C1 segment of cervical spinal cord (tissue), 14 donors: ENCODE data around the gene AGAP1.
A peak's percentile ranks its signal among the peaks of the same experiment; 100 is the strongest.

Experiments used
- DNase-seq, 14 donors: peaks; one replicate each; lab custom pipeline; 2025; lab: John Stamatoyannopoulos, UW

The AGAP1 gene

DNA sequence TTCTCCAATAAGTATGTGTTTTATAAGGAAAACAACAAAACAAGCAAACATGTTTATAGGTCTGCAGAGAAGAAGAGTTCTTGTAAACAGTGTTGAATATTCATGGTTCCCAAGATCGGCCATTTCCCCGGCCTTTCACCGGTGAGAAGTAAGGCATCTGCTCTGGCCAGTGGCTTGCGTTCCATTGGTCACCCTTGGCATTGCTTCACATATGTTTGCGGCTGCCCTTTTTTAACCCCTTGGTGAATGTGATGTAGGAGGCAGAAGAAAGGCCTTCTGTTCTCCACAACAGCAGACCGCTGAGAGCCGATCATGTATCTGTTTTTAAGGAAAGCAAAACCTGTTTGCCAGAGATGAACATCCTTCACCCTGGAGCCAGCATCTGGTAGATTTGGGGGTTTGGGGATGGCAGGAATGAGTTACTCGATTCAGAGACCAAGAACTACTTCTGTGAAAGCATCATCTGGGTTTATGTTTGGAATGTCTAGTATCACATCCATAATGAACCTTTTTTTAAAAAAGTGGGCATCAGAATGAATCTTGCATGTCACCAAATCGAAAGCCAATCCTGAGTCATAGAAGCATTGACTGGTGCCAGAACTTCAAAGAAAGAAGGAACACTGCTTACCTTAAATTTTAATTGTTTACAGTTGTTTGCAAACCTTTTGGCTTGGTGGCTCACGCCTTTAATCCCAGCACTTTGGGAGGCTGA is 112.3 kb downstream of the AGAP1 start:
- DNase-seq, result peak in 1 of 14 donors; percentile 46

DNA sequence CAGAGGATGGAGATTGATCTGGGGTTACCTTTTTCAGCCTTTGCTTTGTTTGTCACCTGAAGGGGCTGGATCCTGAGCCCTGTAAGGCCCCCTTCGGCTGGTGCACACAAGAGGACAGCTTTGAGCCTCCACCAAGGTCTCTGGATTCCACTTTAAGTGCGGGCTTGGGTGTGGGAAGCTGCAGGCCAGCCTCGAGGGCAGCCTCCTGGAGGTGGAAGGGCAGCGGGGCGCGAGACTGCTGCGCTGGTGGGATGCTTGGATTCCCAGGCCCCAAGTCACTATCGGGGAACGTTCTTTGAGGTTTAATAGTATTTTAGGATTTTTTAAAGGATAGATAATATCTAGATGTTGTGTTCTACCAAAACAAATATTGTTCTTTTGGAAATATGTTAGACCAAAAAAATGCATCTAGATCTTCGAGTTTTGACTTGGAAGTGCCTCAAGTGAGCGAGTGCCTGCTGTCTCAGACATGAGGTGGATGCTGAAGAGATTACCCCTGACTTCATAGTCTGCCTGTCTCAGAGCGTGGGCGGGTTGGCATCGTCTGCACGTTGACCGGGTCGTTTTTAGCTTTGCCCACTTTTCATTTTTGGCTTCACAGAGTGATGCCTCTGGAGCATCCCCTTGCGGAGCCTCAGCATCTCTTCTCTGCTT is 113.8 kb downstream of the AGAP1 start:
- DNase-seq, result no peak

DNA sequence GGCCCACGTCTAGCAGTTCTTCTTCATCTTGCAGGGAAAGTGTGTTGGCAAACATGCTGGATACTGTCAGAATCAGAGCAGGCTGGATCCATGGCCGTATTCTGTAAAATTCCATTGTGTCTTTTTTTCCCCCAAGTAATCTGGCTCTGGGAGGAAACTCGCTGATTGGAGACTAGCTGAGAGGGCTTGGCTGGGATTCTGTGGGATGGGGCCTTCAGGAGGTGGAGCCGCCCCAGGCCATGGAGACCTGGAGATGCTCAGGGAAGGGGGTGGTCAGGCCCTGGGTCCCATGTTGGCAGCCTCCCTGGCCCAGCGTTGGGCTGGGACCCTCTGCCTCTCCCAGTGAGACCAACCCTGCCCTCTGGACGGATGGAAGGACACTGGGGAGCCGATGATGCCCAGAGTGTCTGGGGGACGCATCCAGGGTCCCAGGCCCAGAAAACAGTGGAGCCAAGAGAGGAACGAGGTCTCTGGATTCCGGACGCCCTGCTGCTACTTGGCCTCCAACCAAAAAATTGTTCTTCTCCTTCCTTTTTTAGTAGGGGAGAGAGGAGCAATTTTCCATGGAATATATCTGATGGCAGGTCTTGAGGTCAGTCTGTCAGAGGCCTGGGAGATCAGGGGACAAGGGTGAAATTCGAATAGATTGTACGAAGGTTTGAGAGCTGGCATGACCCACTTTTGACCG is 114.5 kb downstream of the AGAP1 start:
- peak in 1 of 14 donors; percentile 56 for DNase-seq

DNA sequence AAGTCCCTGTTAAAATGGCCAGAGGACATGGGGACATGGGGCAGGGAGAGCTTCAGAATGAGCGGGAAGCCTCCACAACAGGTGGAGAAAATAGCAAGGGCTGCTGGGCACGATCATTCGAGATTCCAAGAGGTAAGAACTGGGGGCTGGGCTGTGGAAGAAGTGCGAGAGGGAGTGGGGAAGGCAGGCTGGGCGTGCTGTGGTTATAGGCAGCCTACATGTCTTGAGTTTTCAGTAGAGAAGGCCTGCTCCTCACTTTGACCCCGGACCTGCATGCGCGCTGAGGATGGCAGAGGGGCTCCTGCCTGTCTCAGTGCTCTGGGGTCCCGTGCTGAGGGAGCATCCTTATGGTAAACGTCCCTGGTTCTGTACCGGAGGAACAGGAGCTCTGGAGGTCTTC is 115.5 kb downstream of the AGAP1 start:
- DNase-seq, result no peak

DNA sequence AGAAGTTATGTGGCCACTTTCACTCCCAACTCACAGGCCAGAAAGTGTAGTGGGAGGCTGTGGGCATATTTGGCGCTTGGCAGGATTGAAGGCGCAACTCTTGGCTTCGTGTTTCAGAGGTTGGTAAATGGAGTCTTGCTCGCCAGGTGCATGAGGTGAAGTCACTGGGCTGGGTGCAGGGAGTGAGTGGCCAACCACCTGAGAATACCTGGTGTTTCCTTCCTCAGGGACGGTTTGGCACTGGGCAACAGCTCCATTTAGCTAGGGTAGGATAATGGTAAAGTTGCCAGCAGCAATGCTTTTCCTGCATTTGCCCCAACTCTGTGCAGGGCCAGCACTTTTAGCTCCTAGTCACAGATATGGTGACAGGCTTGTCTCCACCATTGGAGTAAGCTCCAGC is 115.9 kb downstream of the AGAP1 start:
- no peak for DNase-seq

DNA sequence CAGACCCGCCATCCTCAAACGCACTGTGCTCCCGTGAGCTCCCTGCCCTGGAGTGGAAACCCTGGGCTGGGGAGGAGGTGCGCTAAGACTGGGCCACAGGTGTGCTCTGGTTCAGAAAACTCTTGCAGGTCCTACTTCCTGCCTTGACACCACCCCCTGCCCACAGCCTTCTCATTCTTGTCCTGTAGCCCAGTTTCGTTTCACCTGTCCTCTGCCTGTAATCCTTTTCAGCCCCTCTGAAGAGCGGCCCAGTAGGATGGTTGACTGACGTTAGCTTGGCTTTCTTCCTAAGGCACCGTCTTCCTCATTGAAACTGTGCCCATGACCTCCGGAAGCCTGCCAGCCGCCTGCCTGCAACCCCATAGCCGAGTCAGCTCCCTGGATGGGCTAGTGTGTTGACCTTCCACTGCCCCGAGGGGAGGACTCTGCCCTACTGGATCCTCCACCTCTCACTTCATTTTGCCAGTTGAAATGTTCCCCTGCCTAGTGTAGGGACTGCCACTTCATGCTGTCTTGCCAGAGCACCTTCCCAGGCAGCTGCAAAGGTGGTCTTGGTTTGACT is 116.9 kb downstream of the AGAP1 start:
- no peak for DNase-seq

DNA sequence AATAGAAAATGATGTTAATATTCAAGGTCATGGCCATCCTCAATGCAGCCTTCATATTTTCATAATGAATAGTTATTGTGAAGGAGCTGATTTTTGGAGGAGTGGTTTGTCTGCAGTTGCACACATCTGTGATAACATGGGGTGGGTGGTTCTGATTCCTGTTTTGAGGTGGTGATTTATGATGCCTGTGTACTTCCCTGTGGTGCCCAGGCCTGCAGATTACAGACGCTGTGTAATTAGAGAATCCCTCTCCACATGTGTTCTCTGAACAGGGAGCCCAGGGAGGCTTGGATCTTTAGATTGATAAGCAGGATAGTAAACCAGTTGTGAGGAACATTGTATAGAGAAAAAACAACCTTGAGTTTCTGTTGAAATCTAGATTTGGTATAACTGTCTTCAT is 117.5 kb downstream of the AGAP1 start:
- DNase-seq, result no peak

DNA sequence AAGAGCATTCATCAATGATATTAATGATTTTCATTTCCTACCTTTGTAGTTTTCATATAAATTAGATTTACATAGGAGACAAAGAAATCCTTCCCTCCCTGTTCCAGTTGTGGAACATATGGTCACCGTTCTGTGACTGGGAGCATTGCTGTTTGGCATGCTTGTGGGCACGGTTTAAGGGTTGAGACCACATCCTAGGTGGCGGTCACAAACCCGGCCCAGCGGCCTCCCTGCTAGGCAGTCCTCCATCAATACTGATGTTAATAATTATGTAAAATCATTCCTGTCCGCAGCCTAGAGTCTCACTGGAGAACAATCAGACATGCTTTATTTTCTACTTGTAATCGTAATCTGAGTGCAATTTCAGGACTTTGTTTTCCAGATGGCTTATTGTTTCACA is 117.9 kb downstream of the AGAP1 start:
- DNase-seq, result no peak

DNA sequence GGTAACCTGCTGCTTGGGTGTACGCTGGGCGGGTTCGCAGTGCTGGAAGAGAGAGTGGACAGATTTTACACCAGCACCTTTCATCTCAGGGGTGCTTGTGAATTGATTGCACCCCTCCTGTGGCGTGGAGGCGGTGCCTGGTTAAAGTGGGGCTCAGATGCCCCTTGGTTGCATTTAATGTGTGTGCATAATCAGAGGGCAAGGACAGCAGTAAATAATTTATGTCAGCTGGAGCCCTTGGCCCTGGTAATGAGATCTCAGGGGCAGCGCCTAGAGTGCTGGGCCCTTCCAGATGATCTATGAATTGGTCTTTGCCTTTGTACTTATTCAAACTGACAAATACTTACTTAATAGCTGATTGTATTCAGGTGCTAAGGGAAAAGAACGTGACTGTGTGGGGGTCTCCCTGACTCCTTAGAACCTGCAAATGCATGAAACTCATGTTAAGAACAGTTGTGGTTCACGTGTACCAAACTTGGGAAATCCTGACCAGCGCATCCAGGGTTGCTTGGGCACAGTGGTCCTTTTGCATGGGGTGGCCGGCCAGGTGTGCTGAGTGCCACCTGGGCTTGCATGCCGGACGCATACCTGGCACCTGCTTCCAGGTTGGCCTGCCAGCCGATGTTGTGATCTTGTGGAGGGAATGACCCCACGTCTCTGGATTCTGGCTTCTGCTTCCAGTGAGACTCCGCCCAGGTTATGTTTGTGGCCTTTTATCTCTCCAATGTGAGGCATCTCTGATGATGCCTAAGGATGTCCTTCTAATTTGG is 118.5 kb downstream of the AGAP1 start:
- no peak for DNase-seq

DNA sequence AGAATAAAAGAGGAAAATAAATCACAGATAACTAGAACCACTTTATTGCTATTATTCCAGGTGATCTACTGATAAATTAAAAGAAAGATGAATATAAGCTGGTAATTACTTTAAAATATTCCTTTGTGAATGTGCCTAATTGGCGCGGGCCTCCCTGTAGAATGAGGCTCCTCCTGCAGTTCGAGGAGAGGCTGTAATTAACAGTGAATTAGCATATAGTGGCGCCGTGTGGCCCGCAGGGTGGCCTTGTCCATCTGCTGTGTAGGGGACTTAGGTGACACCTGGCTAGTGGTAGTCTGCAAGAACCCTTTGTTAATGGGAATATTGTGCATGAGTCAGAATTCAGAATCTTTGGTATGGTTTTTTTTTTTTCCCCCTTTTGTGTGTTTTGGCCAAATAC is 119.8 kb downstream of the AGAP1 start:
- DNase-seq, result no peak

DNA sequence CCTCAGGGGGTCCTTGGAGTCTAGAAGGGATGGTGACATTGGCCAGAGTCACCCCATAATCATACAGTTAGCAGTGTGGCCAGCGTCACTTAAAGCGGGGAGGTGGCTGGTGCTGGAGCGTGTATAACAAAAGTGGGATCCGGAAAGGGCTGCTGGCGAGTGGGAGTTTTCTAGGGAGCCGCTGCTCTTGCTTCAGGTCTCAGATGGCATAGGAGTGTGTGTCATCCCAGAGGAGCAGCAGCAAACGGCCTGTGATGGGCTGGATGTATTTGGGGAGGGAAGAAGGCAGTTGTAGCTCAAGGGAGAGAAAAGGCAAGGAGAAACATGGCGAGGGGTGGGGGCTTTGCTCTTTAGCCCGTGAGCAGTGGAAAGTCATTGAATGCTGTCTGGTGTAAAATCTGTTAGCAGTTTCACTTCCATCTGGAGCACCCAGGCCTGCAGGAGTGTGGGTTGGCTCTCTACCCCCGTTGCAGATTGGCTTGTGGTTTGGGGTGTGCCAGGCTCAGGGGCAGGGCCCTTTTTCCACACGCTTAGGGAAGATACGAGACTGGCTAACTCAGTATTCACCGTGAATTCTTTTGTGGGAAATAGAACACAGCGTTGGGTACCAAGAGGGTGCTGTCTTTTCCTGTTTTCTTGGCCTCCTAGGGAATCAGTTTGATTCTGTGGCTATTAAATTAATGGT is 120.5 kb downstream of the AGAP1 start:
- peak in 4 of 14 donors; percentile 22 to 50 (median 40) for DNase-seq

DNA sequence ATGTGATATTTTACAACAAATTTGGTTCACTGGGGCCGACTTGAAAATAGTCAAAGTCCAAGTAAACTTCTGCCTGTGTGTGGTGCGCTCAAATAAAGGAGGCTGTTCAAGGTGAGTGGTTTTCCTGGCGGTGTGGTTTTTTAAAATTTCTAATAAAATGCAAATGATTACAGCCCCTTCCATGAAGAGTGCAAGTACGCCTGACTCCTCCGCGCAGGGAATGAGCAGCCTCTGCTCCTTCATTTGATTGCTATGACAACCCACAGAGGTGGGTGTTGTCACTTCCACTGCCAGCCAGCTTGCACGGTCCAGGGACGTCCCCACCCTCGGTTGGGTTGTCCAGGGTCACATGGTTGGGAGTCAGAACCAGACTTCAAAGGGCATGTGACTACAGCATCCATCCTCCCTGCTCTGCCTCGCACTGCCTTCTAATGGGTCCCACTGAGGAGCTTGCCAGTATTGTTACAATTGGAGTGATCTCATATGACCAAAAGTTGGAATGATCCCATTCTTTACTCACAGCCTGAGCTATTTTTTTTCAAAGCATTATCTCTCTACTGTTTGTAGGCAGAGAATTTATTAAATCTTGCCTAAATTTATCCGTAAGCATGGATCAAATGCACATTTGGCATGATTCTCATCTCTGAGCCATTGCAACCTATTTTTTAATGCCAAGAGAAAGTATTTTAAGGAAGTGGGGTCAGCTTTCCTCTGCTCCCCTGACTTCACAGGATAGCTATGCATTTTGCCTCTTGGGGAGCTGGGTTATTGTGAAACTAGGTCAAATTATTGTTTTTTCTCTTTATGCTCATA is 121.3 kb downstream of the AGAP1 start:
- peak in 12 of 14 donors; percentile 18 to 85 (median 77) for DNase-seq

DNA sequence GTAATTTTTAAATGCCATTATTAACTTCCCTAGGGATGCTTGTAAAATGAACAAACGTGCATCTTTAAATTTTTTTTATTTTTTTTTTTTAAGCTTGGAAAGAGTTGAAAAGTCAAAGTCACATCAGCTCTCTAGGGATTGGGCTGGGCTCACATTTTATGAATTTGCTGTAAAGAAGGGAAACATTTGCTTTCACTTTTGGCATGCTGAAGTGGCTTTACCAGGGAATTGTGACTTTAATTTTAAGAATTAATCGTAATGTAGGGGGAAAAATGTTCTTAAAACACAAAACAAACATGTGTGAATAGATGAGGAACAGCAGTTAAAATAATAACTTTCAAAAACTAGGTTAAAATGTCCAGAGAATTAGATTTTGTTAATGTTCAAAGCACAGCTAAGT is 123.0 kb downstream of the AGAP1 start:
- DNase-seq, result no peak

DNA sequence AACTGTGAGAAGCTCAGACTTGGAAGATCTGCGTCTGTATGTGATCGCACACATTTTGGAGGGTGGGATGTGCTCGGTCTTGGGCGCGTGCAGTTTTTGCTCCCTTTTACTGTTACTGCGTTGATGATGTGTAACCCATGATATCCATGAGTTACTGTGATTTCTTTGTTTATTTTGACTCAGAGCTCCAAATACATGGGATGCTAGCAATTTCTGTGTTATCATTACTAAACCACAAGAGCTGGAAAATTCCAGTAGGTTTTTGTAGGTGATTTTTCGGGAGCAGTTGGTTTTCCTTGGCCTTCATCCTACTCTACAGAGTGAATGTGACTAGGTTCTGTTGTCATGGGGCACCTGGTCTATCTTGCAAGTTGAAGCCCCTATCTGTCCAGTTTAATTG is 124.2 kb downstream of the AGAP1 start:
- no peak for DNase-seq

DNA sequence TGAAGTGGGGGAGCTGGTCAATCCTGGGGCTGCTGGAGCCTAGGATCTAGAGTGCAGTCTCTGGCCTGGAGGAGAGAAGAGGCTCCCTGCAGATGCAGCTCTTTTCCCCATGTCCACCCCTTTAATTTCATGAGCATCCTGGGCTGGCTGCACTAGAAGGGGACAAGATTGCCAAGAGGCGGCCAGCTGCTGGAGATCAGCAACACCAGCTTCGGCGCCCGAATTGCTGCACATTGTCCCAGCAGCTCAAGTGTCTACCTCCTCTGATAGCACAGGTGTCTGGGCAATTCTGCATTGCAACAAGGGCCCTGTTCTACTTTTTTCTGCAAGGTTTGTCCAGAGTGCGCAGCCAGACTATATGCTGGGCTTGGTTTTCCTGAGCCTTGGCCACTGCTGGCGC is 125.7 kb downstream of the AGAP1 start:
- peak in 1 of 14 donors; percentile 48 for DNase-seq

DNA sequence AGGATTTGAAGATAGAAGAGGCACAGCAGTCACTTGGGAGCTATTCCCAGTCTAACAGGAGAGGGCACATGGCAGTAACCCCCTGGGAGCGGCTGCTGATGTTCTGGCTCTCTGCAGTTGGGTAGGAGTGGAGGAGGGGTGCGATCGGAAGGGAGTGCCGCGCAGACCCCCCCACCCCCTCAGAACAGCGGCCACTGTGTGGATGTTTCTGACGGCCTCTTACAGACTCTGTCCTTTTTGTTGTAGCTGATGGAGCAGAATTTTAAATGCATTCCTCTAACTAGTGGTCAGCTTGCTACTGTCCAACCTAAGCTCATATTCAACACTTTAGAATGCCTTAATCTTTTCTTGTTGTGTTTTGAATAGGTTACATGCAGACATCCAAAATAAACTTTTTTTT is 127.9 kb downstream of the AGAP1 start:
- peak in 2 of 14 donors; percentile 31 to 38 for DNase-seq

DNA sequence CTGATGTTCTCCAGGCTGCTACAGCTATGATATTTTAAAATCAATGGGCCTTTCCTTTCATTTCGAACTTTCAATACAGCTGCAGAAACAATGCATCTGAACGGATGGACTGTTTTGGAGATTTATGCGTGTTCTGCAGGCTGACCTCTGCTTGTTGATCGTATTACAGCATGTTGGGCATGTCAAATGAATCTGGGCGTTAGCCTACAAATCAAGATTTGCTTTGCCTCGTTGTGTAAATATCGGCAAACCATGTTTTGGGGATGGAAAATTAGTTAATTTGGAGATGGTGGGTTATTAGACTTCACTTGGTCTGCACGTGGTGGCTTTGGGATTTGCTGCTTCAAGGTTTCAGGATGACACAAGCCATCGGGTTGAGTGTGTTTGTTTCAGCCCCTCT is 129.3 kb downstream of the AGAP1 start:
- no peak for DNase-seq

DNA sequence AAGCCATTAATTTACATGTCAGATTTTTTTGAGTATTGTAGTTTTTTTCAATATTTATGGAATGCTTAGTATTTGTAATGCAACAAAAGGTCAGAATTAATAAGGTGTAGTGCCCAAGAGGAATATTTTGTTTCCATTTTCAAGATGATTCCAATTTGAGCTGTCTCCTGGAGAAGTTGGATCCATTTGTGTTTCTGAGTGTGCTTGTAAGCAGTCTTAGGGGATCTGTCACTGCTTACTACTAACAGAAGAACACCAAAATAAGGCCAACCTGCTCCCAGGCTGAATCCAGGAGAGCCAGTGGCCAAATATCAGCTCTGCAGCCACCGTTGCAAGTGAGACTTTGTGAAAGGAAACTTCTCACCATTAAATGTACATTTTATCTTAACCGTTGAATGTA is 129.9 kb downstream of the AGAP1 start:
- DNase-seq, result no peak

DNA sequence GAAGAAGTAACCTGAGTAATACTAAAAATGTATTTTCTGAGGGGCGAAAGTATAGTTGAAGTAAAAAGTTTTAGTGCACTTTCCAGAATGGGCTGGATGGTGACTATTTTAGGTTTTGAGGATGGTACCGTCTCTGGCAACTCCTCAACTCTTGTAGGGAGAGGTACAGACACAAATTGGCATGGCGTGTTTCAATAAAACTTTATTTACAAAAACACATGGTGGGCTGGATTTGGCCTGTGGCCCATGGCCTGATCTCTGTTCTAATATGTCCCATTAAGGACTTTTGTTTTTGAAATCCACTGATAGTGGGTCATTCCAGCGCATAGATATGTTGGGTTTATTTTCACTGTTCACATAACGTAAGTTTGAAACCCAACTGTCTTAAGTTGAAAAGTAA is 132.8 kb downstream of the AGAP1 start:
- DNase-seq, result no peak

DNA sequence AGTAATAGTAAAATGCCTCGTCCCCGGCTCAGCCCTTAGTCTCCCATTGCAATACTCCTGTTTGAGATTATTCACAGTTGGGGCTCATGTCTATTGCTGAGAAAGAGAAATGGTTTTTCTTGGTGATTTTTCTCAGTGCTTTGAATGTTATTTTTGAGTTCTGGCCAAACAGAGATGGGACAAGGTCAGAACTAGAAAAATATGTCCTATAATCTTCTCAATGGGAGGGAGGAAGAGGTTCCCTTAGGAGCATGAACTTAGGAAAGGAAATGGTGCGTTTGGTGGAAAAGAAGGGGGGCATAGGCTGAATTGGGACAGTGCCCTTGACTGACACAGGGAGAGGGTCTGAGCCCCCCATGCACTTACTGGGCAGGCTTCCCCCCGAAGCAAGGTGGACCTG is 133.8 kb downstream of the AGAP1 start:
- DNase-seq, result no peak
